ENCODE results near the gene OMP.

DNA sequence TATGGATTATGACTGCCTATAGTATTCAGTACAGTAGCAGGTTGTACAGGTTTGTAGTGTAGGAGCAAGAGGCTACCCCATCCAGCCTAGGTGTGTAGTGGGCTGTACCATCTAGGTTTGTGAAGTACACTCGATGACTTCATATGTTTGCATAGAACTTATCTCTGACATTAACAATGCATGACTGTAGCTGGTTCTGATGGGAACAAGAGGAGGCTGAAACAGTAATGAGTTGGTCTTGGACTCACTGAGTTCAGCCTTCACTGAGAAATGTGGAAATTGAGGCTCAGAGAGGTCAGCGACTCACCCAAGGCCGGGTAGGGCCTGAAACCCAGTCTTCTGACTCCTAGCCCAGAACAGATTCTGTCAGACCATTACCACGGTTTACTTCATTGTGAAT is 38.4 kb downstream of the OMP start:
- TF ChIP-seq, protein P1, sequence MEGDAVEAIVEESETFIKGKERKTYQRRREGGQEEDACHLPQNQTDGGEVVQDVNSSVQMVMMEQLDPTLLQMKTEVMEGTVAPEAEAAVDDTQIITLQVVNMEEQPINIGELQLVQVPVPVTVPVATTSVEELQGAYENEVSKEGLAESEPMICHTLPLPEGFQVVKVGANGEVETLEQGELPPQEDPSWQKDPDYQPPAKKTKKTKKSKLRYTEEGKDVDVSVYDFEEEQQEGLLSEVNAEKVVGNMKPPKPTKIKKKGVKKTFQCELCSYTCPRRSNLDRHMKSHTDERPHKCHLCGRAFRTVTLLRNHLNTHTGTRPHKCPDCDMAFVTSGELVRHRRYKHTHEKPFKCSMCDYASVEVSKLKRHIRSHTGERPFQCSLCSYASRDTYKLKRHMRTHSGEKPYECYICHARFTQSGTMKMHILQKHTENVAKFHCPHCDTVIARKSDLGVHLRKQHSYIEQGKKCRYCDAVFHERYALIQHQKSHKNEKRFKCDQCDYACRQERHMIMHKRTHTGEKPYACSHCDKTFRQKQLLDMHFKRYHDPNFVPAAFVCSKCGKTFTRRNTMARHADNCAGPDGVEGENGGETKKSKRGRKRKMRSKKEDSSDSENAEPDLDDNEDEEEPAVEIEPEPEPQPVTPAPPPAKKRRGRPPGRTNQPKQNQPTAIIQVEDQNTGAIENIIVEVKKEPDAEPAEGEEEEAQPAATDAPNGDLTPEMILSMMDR (IDR thresholded peaks at IDR 0.05): no peak
- TF ChIP-seq POLR2A (IDR thresholded peaks at IDR 0.05): no peak

Measured in uterus (tissue), 2 donors.